ENCODE results near the gene PLEKHO1. TPM values are rescaled to one million over a fixed set of nuclear protein-coding genes. Genes with fewer than 3 reads are reported as not detected.

PLEKHO1 gene
- total RNA-seq, 1 experiment from 2014 or later = 27.0 TPM

GRCh38 chr1:150162862-150163706, 13.4 kb downstream of the PLEKHO1 start (continued):
- 0 out of 2 replicates have a peak, but pooled peaks have one; percentile 45 for TF ChIP-seq ARID4B (CRISPR knock-in tag; IDR thresholded peaks at IDR 0.05; ENCODE audit: borderline replicate concordance)

GRCh38 chr1:150164224-150164623, 14.5 kb downstream of the PLEKHO1 start:
- peak overlapping the region; percentile 40 for H3K27ac Mint-ChIP-seq
- H3K27me3 Mint-ChIP-seq (ENCODE audit: low read depth) = no peaks in the 10 kb centered on the region
- CTCF ChIA-PET = interaction anchor here (2.1 to 2.7 kb wide), 3 partner anchors 14 to 23 kb away, joined by 9 to 22 read pairs (median 11); partner anchors contain the start of gene PLEKHO1
- POLR2A ChIA-PET = interaction anchor here (3.3 kb wide), 1 partner anchor 278 kb away, joined by 42 read pairs; a partner anchor contains a TSS
- peaks cover 42% of the 10 kb centered on the region for H3K4me1 Mint-ChIP-seq
- 0 out of 2 replicates have a peak, but pooled peaks cover 3% of the 10 kb centered on the region for H3K36me3 Mint-ChIP-seq
- H3K4me3 Mint-ChIP-seq = no peak overlapping the region; the same call in 1 of the 2 replicates
- no peak for TF ChIP-seq ZNF219 (CRISPR knock-in tag; IDR thresholded peaks at IDR 0.05; ENCODE audit: borderline replicate concordance)
- TF ChIP-seq PRRX2 (CRISPR knock-in tag; IDR thresholded peaks at IDR 0.05) = no peak
- TF ChIP-seq RELA (CRISPR knock-in tag; IDR thresholded peaks at IDR 0.05; ENCODE audit: borderline replicate concordance) = no peak
- TF ChIP-seq USF1 (CRISPR knock-in tag; IDR thresholded peaks at IDR 0.05) = no peak
- H3K9me3 Mint-ChIP-seq = no peaks in the 10 kb centered on the region
- no peak for DNase-seq (ENCODE audit: low spot score)
- no peak for ATAC-seq

- Mint-ChIP-seq H3K27ac (no peak overlapping the region), H3K27me3 (ENCODE audit: low read depth) (no peaks in the 10 kb centered on the region), H3K4me1 (peaks cover 42% of the 10 kb centered on the region), H3K4me3 (no peak overlapping the region), H3K36me3 (no peaks in the 10 kb centered on the region), H3K9me3 (no peaks in the 10 kb centered on the region)
- ATAC-seq (no peak), DNase-seq (ENCODE audit: low spot score) (no peak)
- CTCF ChIA-PET = interaction anchor here (1.1 to 2.2 kb wide), 3 partner anchors 15 to 98 kb away, joined by 3 to 22 read pairs (median 9); partner anchors contain the start of gene PLEKHO1
- TF ChIP-seq IRF2 (CRISPR knock-in tag; IDR thresholded peaks at IDR 0.05; ENCODE audit: borderline replicate concordance, low read depth) (no peak), SMAD4 (CRISPR knock-in tag; IDR thresholded peaks at IDR 0.05) (no peak), ERG (CRISPR knock-in tag; IDR thresholded peaks at IDR 0.05) (no peak), NFYB (CRISPR knock-in tag; conservative IDR thresholded peaks at IDR 0.05; ENCODE audit: low read depth) (no peak), CDX4 (CRISPR knock-in tag; IDR thresholded peaks at IDR 0.05; ENCODE audit: borderline replicate concordance) (no peak)
- POLR2A ChIA-PET = interaction anchor here (1.0 kb wide), 1 partner anchor 277 kb away, joined by 4 read pairs; a partner anchor contains a TSS
Measured at GRCh38 chr1:150164779-150165178, 15.1 kb downstream of the PLEKHO1 start.
